ENCODE results near the gene CNPY2.

GRCh38 chr12:56299308-56299852, 16.4 kb downstream of the CNPY2 start:
- TF ChIP-seq CTCF (IDR thresholded peaks at IDR 0.05) (no peak), POLR2AphosphoS5 (IDR thresholded peaks at IDR 0.05) (no peak)

Data from stomach (tissue), 4 donors.